ENCODE measurements around the gene SLC41A3. TPM values are rescaled to one million over a fixed set of nuclear protein-coding genes. Genes with fewer than 3 reads are reported as not detected.

Gene SLC41A3
- total RNA-seq, 1 donor from 2014 or later, result 52.3 TPM

DNA sequence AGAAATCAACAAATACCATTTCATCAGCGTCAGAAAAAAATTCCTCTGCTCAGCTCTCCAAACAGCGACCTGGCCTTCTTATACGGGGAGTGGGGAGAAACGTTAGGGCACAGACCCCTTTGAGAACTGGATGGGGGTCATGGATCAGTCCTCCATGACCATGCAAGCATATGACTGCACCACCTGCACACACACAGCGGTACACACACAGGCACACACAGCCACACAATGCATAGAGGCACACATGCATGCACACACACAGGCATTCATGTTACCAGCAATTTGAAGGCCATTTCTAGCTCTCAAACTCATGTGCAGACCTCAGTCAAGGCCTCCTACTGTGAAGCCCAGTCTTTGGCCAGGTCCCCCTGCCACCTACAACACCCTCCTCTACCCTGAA, 50.2 kb downstream of the SLC41A3 start:
- H3K36me3 Mint-ChIP-seq (ENCODE audit: low read depth, unreplicated experiment), result peaks cover 46% of the 10 kb centered on the region
- H3K27ac Mint-ChIP-seq (ENCODE audit: unreplicated experiment), result no peak overlapping the region
- H3K27me3 Mint-ChIP-seq (ENCODE audit: unreplicated experiment), result peaks cover 7% of the 10 kb centered on the region
- no peak for DNase-seq (ENCODE audit: low spot score)
- no peaks in the 10 kb centered on the region for H3K4me1 Mint-ChIP-seq (ENCODE audit: unreplicated experiment)
- H3K9me3 Mint-ChIP-seq (ENCODE audit: unreplicated experiment), result no peaks in the 10 kb centered on the region
- TF ChIP-seq, protein P1, sequence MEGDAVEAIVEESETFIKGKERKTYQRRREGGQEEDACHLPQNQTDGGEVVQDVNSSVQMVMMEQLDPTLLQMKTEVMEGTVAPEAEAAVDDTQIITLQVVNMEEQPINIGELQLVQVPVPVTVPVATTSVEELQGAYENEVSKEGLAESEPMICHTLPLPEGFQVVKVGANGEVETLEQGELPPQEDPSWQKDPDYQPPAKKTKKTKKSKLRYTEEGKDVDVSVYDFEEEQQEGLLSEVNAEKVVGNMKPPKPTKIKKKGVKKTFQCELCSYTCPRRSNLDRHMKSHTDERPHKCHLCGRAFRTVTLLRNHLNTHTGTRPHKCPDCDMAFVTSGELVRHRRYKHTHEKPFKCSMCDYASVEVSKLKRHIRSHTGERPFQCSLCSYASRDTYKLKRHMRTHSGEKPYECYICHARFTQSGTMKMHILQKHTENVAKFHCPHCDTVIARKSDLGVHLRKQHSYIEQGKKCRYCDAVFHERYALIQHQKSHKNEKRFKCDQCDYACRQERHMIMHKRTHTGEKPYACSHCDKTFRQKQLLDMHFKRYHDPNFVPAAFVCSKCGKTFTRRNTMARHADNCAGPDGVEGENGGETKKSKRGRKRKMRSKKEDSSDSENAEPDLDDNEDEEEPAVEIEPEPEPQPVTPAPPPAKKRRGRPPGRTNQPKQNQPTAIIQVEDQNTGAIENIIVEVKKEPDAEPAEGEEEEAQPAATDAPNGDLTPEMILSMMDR (IDR thresholded peaks at IDR 0.05; ENCODE audit: unreplicated experiment), result no peak
- H3K4me3 Mint-ChIP-seq (ENCODE audit: unreplicated experiment), result no peak overlapping the region

DNA sequence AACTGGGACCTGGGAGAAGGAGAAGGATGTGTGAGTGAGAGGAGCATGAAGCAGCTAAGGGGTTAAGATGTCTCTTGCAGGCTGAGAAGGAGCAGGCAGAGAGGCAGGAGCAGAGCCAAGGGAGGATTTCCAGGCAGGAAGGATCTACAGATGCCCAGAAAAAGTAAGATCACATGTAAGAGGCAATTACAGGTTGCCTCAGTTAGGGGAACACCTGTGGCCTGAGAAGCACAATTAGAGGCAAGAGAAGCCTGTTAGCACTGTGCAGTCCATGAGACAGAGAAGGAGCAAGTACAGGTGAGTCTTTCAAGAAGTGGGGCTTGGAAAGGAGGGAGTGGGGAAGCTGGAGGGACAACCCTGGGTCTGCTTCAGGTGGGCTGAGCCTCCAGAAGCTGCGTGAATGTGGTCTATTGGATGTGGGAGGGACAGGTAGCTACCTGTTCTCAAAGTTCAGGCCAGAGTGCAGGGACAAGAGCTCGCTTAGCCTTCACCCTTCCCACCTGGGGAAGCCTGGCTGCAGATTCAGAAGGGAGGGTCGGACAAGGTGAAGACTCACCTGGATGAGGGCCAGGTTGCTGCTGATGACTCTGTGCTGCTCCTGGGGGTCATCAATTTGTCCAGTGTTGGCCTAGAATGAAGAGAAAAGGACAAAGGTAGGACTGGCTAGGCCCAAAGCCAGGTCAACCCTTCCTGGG, 50.7 kb downstream of the SLC41A3 start:
- Mint-ChIP-seq H3K9me3 (ENCODE audit: unreplicated experiment) (no peaks in the 10 kb centered on the region), H3K36me3 (ENCODE audit: low read depth, unreplicated experiment) (peaks cover 43% of the 10 kb centered on the region), H3K4me3 (ENCODE audit: unreplicated experiment) (no peak overlapping the region), H3K27me3 (ENCODE audit: unreplicated experiment) (peaks cover 7% of the 10 kb centered on the region), H3K4me1 (ENCODE audit: unreplicated experiment) (no peaks in the 10 kb centered on the region), H3K27ac (ENCODE audit: unreplicated experiment) (no peak overlapping the region)
- TF ChIP-seq, protein P1 (IDR thresholded peaks at IDR 0.05; ENCODE audit: unreplicated experiment), result no peak
- no peak for DNase-seq (ENCODE audit: low spot score)

DNA sequence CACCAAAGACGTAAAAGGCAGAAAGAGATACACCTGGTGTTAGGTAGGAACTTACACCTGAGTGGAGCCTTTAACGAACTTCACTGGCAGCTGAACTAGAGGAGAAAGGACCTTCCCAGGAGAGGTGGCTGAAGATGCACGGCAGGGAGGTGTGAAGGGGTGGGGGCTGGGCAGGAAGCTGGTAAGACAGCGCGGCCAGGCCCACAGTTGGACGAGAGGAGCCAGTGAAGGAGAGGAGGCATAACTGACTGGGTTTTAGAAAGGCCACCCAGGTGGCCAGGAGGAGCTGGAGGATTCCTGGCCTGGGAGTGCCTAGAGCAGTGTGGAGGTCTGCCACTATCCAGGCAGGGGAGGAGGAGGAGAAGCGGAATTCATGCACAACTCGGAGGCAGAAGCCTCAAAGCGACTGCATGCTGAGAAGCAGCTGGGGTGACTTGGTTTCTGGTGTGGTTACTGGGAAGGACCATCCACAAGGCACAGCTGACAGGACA, 51.9 kb downstream of the SLC41A3 start:
- Mint-ChIP-seq H3K4me1 (ENCODE audit: unreplicated experiment) (no peaks in the 10 kb centered on the region), H3K4me3 (ENCODE audit: unreplicated experiment) (peak overlapping the region; percentile 19), H3K27me3 (ENCODE audit: unreplicated experiment) (peaks cover 7% of the 10 kb centered on the region), H3K9me3 (ENCODE audit: unreplicated experiment) (peaks cover 9% of the 10 kb centered on the region), H3K27ac (ENCODE audit: unreplicated experiment) (no peak overlapping the region), H3K36me3 (ENCODE audit: low read depth, unreplicated experiment) (peaks cover 47% of the 10 kb centered on the region)
- DNase-seq (ENCODE audit: low spot score), result no peak
- TF ChIP-seq, protein P1 (IDR thresholded peaks at IDR 0.05; ENCODE audit: unreplicated experiment), result no peak

DNA sequence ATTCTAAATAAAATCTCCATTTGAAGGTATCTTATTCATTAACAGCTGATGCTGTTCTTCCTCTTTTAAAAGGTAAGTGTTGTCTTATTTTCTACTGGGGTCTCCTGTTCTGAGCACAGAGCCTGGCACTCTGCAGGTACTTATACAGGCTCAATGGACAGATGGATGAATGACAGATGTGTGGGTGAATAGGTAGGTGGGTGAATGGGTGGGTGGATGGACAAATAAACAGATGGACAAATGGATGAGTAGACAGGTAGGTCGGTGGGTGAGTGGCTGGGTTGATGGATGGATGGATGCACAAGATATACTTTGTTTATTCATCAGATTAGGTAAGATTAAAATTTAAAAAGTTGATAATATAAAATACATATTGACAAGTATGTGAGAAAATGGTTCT, 53.5 kb downstream of the SLC41A3 start:
- no peak for DNase-seq (ENCODE audit: low spot score)
- Mint-ChIP-seq H3K9me3 (ENCODE audit: unreplicated experiment) (peaks cover 9% of the 10 kb centered on the region), H3K27ac (ENCODE audit: unreplicated experiment) (no peak overlapping the region), H3K27me3 (ENCODE audit: unreplicated experiment) (peaks cover 10% of the 10 kb centered on the region), H3K4me3 (ENCODE audit: unreplicated experiment) (no peak overlapping the region), H3K36me3 (ENCODE audit: low read depth, unreplicated experiment) (peaks cover 43% of the 10 kb centered on the region), H3K4me1 (ENCODE audit: unreplicated experiment) (no peaks in the 10 kb centered on the region)
- TF ChIP-seq, protein P1 (IDR thresholded peaks at IDR 0.05; ENCODE audit: unreplicated experiment), result no peak

DNA sequence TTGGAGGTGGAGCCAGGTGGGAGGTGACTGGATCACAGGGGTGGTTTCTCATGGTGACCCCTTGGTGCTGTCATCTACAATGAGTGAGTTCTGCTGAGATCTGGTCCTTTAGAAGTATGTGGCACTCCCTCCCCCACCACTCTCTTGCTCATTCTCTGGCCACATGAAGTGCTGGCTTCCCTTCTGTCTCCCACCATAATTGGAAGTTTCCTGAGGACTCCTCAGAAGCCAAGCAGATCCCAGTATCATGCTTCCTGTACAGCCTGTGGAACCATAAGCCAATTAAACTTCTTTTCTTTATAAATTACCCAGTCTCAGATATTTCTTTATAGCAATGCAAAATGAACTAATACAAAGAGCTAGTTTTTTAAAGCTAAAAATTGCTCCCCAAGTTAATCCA, 54.7 kb downstream of the SLC41A3 start:
- Mint-ChIP-seq H3K27ac (ENCODE audit: unreplicated experiment) (no peak overlapping the region), H3K9me3 (ENCODE audit: unreplicated experiment) (peaks cover 9% of the 10 kb centered on the region), H3K4me3 (ENCODE audit: unreplicated experiment) (no peak overlapping the region), H3K36me3 (ENCODE audit: low read depth, unreplicated experiment) (peaks cover 43% of the 10 kb centered on the region), H3K4me1 (ENCODE audit: unreplicated experiment) (no peaks in the 10 kb centered on the region), H3K27me3 (ENCODE audit: unreplicated experiment) (peaks cover 9% of the 10 kb centered on the region)
- TF ChIP-seq, protein P1 (IDR thresholded peaks at IDR 0.05; ENCODE audit: unreplicated experiment), result no peak
- no peak for DNase-seq (ENCODE audit: low spot score)
